GM12892 (cell line): ENCODE results near the gene ECE2.
"Not testable (repeated sequence)": the region's sequence is repeated elsewhere in the genome, so short reads cannot be mapped to it uniquely, and the experiment has no call there.

Source experiments
- POLR2A ChIP-seq: IDR thresholded peaks from 2 replicates; pipeline ENCODE4 v1.6.1; 2011; ENCODE audit warnings: low read depth, low read length, control low read depth
- POLR2AphosphoS5 ChIP-seq: IDR thresholded peaks from 2 replicates; pipeline ENCODE4 v1.6.1; 2011; ENCODE audit warnings: low read depth, low read length, control low read depth

DNA sequence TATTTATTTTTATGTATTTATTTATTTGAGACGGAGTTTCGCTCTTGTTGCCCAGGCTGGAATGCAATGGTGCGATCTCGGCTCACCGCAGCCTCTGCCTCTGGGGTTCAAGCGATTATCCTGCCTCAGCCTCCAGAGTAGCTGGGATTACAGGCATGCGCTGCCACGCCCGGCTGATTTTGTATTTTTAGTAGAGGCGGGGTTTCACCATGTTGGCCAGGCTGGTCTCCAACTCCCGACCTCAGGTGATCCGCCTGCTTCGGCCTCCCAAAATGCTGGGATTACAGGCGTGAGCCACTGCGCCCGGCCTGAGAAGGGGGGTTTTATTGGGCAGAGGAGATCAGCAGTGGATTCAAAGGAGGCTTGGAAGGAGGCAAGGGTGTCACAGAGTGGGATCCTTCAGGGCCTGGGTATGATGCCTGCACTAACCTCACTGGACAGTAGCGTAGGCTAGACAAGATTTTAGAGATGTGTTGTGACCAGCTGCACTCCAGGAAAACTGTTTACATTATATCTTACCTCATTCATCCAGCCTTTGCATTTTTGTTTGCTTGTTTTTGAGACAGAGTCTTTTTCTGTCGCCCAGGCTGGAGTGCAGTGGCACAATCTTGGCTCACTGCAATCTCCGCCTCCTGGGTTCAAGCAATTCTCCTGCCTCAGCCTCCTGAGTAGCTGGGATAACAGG, 63.8 kb downstream of the ECE2 start:
- not testable (repeated sequence) for TF ChIP-seq POLR2AphosphoS5, POLR2A
